HEK293 (cell line): ENCODE data around the gene CORO1C.

Experiments used
- CTCF ChIA-PET: fragments of 350-600 bp; formaldehyde crosslinking; extraction: SDS; loops from one replicate; lab custom pipeline; 2021; ENCODE audit warnings: antibody characterized with exemption; lab: Yijun Ruan, JAX
- POLR2A ChIA-PET: fragments of 300-600 bp; formaldehyde crosslinking; extraction: SDS; loops from one replicate; lab custom pipeline; 2020; ENCODE audit warnings: antibody characterized with exemption, inconsistent platforms; lab: Yijun Ruan, JAX
- H3K27ac ChIP-seq: fragments of 200-500 bp; sonication (Bioruptor generic); 2 replicates; pipeline ENCODE4 v1.5.1; 2014; ENCODE audit warnings: low read depth, low read length, control low read depth, inconsistent platforms; ENCODE audit errors: extremely low read depth
- H3K36me3 ChIP-seq, 2 experiments: fragments of 200-500 bp in 1 of 2; sonication (Bioruptor generic) in 1 of 2; 1 replicate in 1 of 2; 2 replicates in 1 of 2; pipeline ENCODE4 v1.5.1; 2014 to 2017; ENCODE audit warnings: inconsistent platforms in 2 of 2, low read length in 2 of 2; ENCODE audit not compliant: control insufficient read depth in 2 of 2, insufficient read depth in 1 of 2
- H3K4me1 ChIP-seq: fragments of 200-500 bp; sonication (Bioruptor generic); 2 replicates; pipeline ENCODE4 v1.5.1; 2014; ENCODE audit warnings: mild to moderate bottlenecking, low read length, inconsistent platforms; ENCODE audit not compliant: control insufficient read depth, insufficient read depth
- H3K4me3 ChIP-seq: 2 replicates; pipeline ENCODE4 v1.5.1; 2011; ENCODE audit warnings: low read depth, mild to moderate bottlenecking, control low read depth, low read length, moderate library complexity
- H3K9me3 ChIP-seq: fragments of 200-500 bp; sonication (Bioruptor generic); 2 replicates; pipeline ENCODE4 v1.5.1; 2014; ENCODE audit warnings: low read depth, low read length, inconsistent platforms; ENCODE audit not compliant: control insufficient read depth, insufficient read depth
- BCL11A ChIP-seq: fragments of 450-650 bp; formaldehyde crosslinking; IDR thresholded peaks from 2 replicates; pipeline ENCODE4 v1.5.1; 2016; ENCODE audit warnings: low read depth, missing biosample characterization, missing genetic modification characterization
- WT1 ChIP-seq: fragments of 450-650 bp; formaldehyde crosslinking; IDR thresholded peaks from 2 replicates; pipeline ENCODE4 v1.5.1; 2016; ENCODE audit warnings: missing biosample characterization, missing genetic modification characterization
- ZBTB21 ChIP-seq: fragments of 450-650 bp; formaldehyde crosslinking; IDR thresholded peaks from 2 replicates; pipeline ENCODE4 v1.5.1; 2017; ENCODE audit warnings: missing biosample characterization, missing genetic modification characterization
- ZFHX2 ChIP-seq: fragments of 450-650 bp; formaldehyde crosslinking; conservative IDR thresholded peaks from 2 replicates; pipeline ENCODE4 v1.5.1; 2016; ENCODE audit warnings: missing biosample characterization, missing genetic modification characterization
- ZIC2 ChIP-seq: fragments of 450-650 bp; formaldehyde crosslinking; IDR thresholded peaks from 2 replicates; pipeline ENCODE4 v1.5.1; 2016; ENCODE audit warnings: missing biosample characterization, missing genetic modification characterization
- ZNF354C ChIP-seq: fragments of 450-650 bp; formaldehyde crosslinking; IDR thresholded peaks from 2 replicates; pipeline ENCODE4 v1.5.1; 2016; ENCODE audit warnings: missing biosample characterization, missing genetic modification characterization, low read depth, borderline replicate concordance
- ZNF514 ChIP-seq: fragments of 450-650 bp; formaldehyde crosslinking; IDR thresholded peaks from 2 replicates; pipeline ENCODE4 v1.5.1; 2016; ENCODE audit warnings: missing biosample characterization, missing genetic modification characterization
- ZNF555 ChIP-seq: fragments of 450-650 bp; formaldehyde crosslinking; conservative IDR thresholded peaks from 2 replicates; pipeline ENCODE4 v1.5.1; 2017; ENCODE audit warnings: missing biosample characterization, mild to moderate bottlenecking, missing genetic modification characterization, inconsistent platforms
- ZNF600 ChIP-seq: fragments of 450-650 bp; formaldehyde crosslinking; IDR thresholded peaks from 2 replicates; pipeline ENCODE4 v1.5.1; 2016; ENCODE audit warnings: missing biosample characterization, missing genetic modification characterization
- ZNF626 ChIP-seq: fragments of 450-650 bp; sonication (Bioruptor Pico); formaldehyde crosslinking; IDR thresholded peaks from 2 replicates; pipeline ENCODE4 v1.5.1; 2018; ENCODE audit warnings: missing biosample characterization, missing genetic modification characterization, inconsistent platforms
- ZNF701 ChIP-seq: fragments of 450-650 bp; formaldehyde crosslinking; IDR thresholded peaks from 2 replicates; pipeline ENCODE4 v1.5.1; 2016; ENCODE audit warnings: missing biosample characterization, missing genetic modification characterization
- ZNF792 ChIP-seq: fragments of 450-650 bp; formaldehyde crosslinking; IDR thresholded peaks from 2 replicates; pipeline ENCODE4 v1.5.1; 2016; ENCODE audit warnings: missing biosample characterization, missing genetic modification characterization
- ZSCAN16 ChIP-seq: fragments of 450-650 bp; formaldehyde crosslinking; IDR thresholded peaks from 2 replicates; pipeline ENCODE4 v1.5.1; 2016; ENCODE audit warnings: missing biosample characterization, missing genetic modification characterization
- TF ChIP-seq, protein P1 (sequence below): fragments of 450-650 bp; formaldehyde crosslinking; IDR thresholded peaks from 2 replicates; pipeline ENCODE4 v1.5.1; 2017; ENCODE audit warnings: missing biosample characterization, missing genetic modification characterization

CORO1C gene

GRCh38 chr12:108635201-108635996 is 95.9 kb downstream of the CORO1C start:
- TF ChIP-seq ZNF354C (tag by site-specific recombination), result no peak
- TF ChIP-seq ZNF600, result peak; percentile 42; the same call in 1 of the 2 replicates
- TF ChIP-seq WT1 (tag by site-specific recombination), result no peak
- TF ChIP-seq ZSCAN16 (tag by site-specific recombination), result peak; percentile 94
- TF ChIP-seq, all 188 proteins: peak for 2
- Histone ChIP-seq H3K4me3 (no peak overlapping the region), H3K27ac (no peak overlapping the region), H3K4me1 (no peaks in the 10 kb centered on the region; the same call in 1 of the 2 replicates), H3K36me3 (no peaks in the 10 kb centered on the region), H3K9me3 (no peaks in the 10 kb centered on the region)
- CTCF ChIA-PET, result interaction anchor here (0.7 to 1.8 kb wide), 3 partner anchors 18 to 168 kb away, joined by 3 to 5 read pairs (median 4); no protein-coding TSS in a partner anchor
- POLR2A ChIA-PET, result interaction anchor here (0.6 to 1.4 kb wide), 2 partner anchors 12 to 73 kb away, joined by 4 to 7 read pairs; partner anchors contain the start of gene ISCU

- 0 out of 2 replicates have a peak, but pooled peaks have one; percentile 16 for TF ChIP-seq ZIC2 (tag by site-specific recombination)
- no peak for TF ChIP-seq ZBTB21
- no peak for TF ChIP-seq ZNF555 (tag by site-specific recombination)
- TF ChIP-seq ZNF792 (tag by site-specific recombination), result no peak
- no peak for TF ChIP-seq BCL11A (tag by site-specific recombination)
- Histone ChIP-seq H3K4me3 (no peak overlapping the region), H3K36me3 (no peaks in the 10 kb centered on the region), H3K4me1 (no peaks in the 10 kb centered on the region; the same call in 1 of the 2 replicates), H3K27ac (no peak overlapping the region), H3K9me3 (no peaks in the 10 kb centered on the region)
- POLR2A ChIA-PET, result no interaction called here
- CTCF ChIA-PET, result no interaction called here
Observed at GRCh38 chr12:108634341-108634751, 97.0 kb downstream of the CORO1C start.

DNA sequence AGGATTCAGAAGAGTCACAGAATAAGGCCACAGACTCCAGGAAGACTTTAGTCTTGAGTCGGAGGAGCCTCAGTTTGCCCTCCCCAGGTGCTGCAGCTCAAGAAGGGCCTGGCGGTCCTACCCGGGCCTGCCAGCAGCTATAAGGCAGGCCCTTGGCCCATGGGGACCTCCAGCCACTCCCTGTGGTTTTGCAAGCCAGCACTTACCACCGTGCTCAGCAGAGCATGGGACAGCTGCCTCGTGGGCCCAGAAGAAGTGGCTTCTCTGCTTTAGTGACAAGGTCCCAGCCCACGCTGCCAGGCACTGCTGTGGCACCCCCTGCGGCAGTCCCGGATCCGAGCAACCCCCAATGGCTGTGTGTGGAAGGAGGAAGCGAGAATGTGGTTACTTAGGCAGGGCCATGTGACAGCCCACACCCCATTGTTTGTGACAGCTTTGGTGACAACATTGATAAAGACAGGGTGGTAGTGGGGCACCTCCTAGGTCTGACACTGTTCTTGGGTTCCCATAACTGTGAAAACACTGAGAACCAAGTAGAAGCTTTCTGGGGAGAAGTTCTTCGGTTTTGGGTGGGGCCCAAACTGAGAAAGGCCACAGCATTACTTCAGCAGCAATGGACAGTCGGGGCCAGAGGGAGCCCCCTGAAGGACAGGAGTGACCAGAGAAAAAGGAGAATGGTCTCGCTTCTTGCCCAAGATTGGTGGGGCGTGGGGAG is 97.6 kb downstream of the CORO1C start, which contains the start of gene SELPLG:
TSS of gene SELPLG (minus strand) at position 361 of the 715 bp plus-strand sequence. CDS start 9,587 bp downstream, outside the sequence.
- Histone ChIP-seq H3K36me3 (no peaks in the 10 kb centered on the region), H3K4me3 (no peak within 1 kb of the TSS), H3K4me1 (no peaks in the 10 kb centered on the region; the same call in 1 of the 2 replicates)
- TF ChIP-seq ZNF514 (tag by site-specific recombination) (no peak), ZNF701 (tag by site-specific recombination) (no peak), ZFHX2 (tag by site-specific recombination) (no peak)
- TF ChIP-seq, protein P1, sequence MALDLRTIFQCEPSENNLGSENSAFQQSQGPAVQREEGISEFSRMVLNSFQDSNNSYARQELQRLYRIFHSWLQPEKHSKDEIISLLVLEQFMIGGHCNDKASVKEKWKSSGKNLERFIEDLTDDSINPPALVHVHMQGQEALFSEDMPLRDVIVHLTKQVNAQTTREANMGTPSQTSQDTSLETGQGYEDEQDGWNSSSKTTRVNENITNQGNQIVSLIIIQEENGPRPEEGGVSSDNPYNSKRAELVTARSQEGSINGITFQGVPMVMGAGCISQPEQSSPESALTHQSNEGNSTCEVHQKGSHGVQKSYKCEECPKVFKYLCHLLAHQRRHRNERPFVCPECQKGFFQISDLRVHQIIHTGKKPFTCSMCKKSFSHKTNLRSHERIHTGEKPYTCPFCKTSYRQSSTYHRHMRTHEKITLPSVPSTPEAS (tag by site-specific recombination), result no peak
- TF ChIP-seq, all 188 proteins: peak for 0
- ChIA-PET CTCF (interaction anchor here (3.9 kb wide), 1 partner anchor 16 kb away, joined by 27 read pairs; no protein-coding TSS in a partner anchor), POLR2A (no interaction called here)
- Histone ChIP-seq H3K9me3 (no peaks in the 10 kb centered on the region), H3K27ac (no peak within 1 kb of the TSS)

DNA sequence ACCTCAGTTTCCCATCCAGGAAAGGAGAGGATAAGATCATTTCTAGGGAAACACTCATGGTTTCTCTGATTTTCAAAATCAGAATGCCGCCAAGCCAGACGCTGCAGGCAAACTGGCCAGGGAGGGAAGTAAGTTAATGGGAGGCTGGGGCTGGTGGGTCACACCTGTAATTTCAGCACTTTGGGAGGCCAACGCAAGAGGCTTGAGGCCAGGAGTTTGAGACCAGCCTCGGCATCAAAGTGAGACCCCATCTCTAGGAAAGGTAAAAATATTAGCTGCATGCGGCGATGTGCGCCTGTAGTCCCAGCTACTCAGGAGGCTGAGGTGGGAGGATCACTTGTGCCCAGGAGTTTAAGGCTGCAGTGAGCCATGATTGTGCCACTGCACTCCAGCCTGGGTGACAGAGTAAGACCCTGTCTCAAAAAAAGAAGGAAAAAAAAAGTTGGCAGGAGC is 98.2 kb downstream of the CORO1C start:
- H3K27ac ChIP-seq, result no peak overlapping the region
- POLR2A ChIA-PET, result no interaction called here
- TF ChIP-seq, protein P1 (tag by site-specific recombination), result no peak
- no peak for TF ChIP-seq ZNF626
- TF ChIP-seq, all 188 proteins: peak for 0
- no peaks in the 10 kb centered on the region for H3K9me3 ChIP-seq
- H3K4me1 ChIP-seq, result no peaks in the 10 kb centered on the region; the same call in 1 of the 2 replicates
- H3K4me3 ChIP-seq, result no peak overlapping the region
- H3K36me3 ChIP-seq, result no peaks in the 10 kb centered on the region
- CTCF ChIA-PET, result interaction anchor here (3.9 kb wide), 1 partner anchor 15 kb away, joined by 27 read pairs; no protein-coding TSS in a partner anchor
